Tibial nerve (tissue), 3 donors: ENCODE measurements around the gene FRMPD2.

ENCODE experiments used
- CTCF ChIP-seq, 5 experiments: fragments of 200-600 bp in 3 of 5; fragments of 450-650 bp in 2 of 5; sonication (generic) in 3 of 5; IDR thresholded peaks; one replicate each; pipeline ENCODE4 v1.5.1; 2016 to 2019; ENCODE audit warnings: antibody characterized with exemption in 5 of 5, mild to moderate bottlenecking in 3 of 5, moderate library complexity in 2 of 5
- POLR2A ChIP-seq, 2 donors: fragments of 450-650 bp; IDR thresholded peaks; one replicate each; pipeline ENCODE4 v1.6.1; 2017; ENCODE audit warnings: antibody characterized with exemption in 2 of 2, mild to moderate bottlenecking in 2 of 2, moderate library complexity in 2 of 2

GRCh38 chr10:48227213-48227612 lies 47.3 kb downstream of the FRMPD2 start:
- no peak for TF ChIP-seq CTCF (IDR thresholded peaks at IDR 0.05)
- TF ChIP-seq POLR2A (IDR thresholded peaks at IDR 0.05): no peak
